Liver (tissue), 3 donors: ENCODE results near the gene NKD2.

ENCODE experiments used
- CTCF ChIP-seq: fragments of 150-350 bp; IDR thresholded peaks from 2 replicates; pipeline ENCODE4 v1.5.1; 2017; ENCODE audit warnings: improper control_type of control experiment, low read depth, low read length; ENCODE audit not compliant: missing input control
- EGR1 ChIP-seq, 2 donors: IDR thresholded peaks; 2 replicates each; pipeline ENCODE4 v1.6.1; 2016 to 2018; ENCODE audit warnings: antibody characterized with exemption in 2 of 2, low read depth in 2 of 2
- GABPA ChIP-seq, 2 donors: IDR thresholded peaks in 1 of 2; conservative IDR thresholded peaks in 1 of 2; 2 replicates each; pipeline ENCODE4 v1.6.1; 2016; ENCODE audit warnings: antibody characterized with exemption in 2 of 2, mild to moderate bottlenecking in 1 of 2, moderate library complexity in 1 of 2
- HNF4A ChIP-seq, 2 donors: conservative IDR thresholded peaks; 2 replicates each; pipeline ENCODE4 v1.6.1; 2016; ENCODE audit warnings: antibody characterized with exemption in 2 of 2, mild to moderate bottlenecking in 2 of 2
- JUND ChIP-seq, 2 donors: IDR thresholded peaks; 2 replicates each; pipeline ENCODE4 v1.6.1; 2016; ENCODE audit warnings: antibody characterized with exemption in 2 of 2
- MAX ChIP-seq: IDR thresholded peaks from 2 replicates; pipeline ENCODE4 v1.6.1; 2016; ENCODE audit warnings: antibody characterized with exemption
- NR2F2 ChIP-seq: IDR thresholded peaks from 2 replicates; pipeline ENCODE4 v1.6.1; 2016; ENCODE audit warnings: antibody characterized with exemption
- RAD21 ChIP-seq, 2 donors: IDR thresholded peaks; 2 replicates each; pipeline ENCODE4 v1.6.1; 2016; ENCODE audit warnings: antibody characterized with exemption in 2 of 2, mild to moderate bottlenecking in 2 of 2
- REST ChIP-seq: IDR thresholded peaks from 2 replicates; pipeline ENCODE4 v1.6.1; 2016; ENCODE audit warnings: antibody characterized with exemption, mild to moderate bottlenecking
- TAF1 ChIP-seq: conservative IDR thresholded peaks from 2 replicates; pipeline ENCODE4 v1.6.1; 2016; ENCODE audit warnings: antibody characterized with exemption, mild to moderate bottlenecking
- ZBTB33 ChIP-seq: IDR thresholded peaks from 2 replicates; pipeline ENCODE4 v1.6.1; 2016; ENCODE audit warnings: antibody characterized with exemption
- donor health status: healthy.
- donor health status: healthy.

- no peak for TF ChIP-seq CTCF
- TF ChIP-seq GABPA (IDR thresholded peaks at IDR 0.05 in 1 of 2, conservative IDR thresholded peaks at IDR 0.05 in 1 of 2), result no peak
- no peak for TF ChIP-seq REST
- TF ChIP-seq NR2F2, result no peak
- no peak for TF ChIP-seq HNF4A (conservative IDR thresholded peaks at IDR 0.05)
- no peak for TF ChIP-seq MAX
- no peak for TF ChIP-seq RAD21 (IDR thresholded peaks at IDR 0.05)
- no peak for TF ChIP-seq JUND (IDR thresholded peaks at IDR 0.05)
- no peak for TF ChIP-seq EGR1 (IDR thresholded peaks at IDR 0.05; ENCODE audit: low read depth in 2 of 2)
- TF ChIP-seq ZBTB33, result no peak
- no peak for TF ChIP-seq TAF1
Observed at GRCh38 chr5:980966-981365, 27.6 kb upstream of the NKD2 start.
